CD4-positive, alpha-beta T cell treated with Interleukin-1 beta for 1 hour (primary cell): ENCODE data around the gene SPG11.
"Not testable (repeated sequence)": the region's sequence is repeated elsewhere in the genome, so short reads cannot be mapped to it uniquely, and the experiment has no call there.

ENCODE experiments used
- DNase-seq, 2 donors: peaks; one replicate each; pipeline ENCODE4 v3.0.0-alpha.2; 2020 to 2022

Gene SPG11

GRCh38 chr15:44673639-44674038 lies 10.2 kb upstream of the SPG11 start:
- no peak for DNase-seq

- DNase-seq = no peak
These were observed 6.9 kb upstream of the SPG11 start for GRCh38 chr15:44670087-44670950.

- no peak for DNase-seq
These were observed 5.5 kb upstream of the SPG11 start for GRCh38 chr15:44668921-44669320.

GRCh38 chr15:44667039-44667360 lies 3.5 kb upstream of the SPG11 start:
- DNase-seq = no peak

- peak in 1 of 2 donors; percentile 56 for DNase-seq
These were observed 3.0 kb upstream of the SPG11 start for GRCh38 chr15:44666210-44667038.

GRCh38 chr15:44662478-44663409 lies 718 bp downstream of the SPG11 start:
- DNase-seq = peak; percentile 87 to 88

GRCh38 chr15:44661576-44661975 lies 1.9 kb downstream of the SPG11 start:
- no peak for DNase-seq

GRCh38 chr15:44659056-44659455 lies 4.4 kb downstream of the SPG11 start:
- DNase-seq = no peak

- no peak for DNase-seq
These were observed 6.1 kb downstream of the SPG11 start for GRCh38 chr15:44657378-44657777.

- DNase-seq = no peak
These were observed 6.5 kb downstream of the SPG11 start for GRCh38 chr15:44656913-44657312.

- DNase-seq = no peak
These were observed 7.2 kb downstream of the SPG11 start for GRCh38 chr15:44656298-44656697.

- DNase-seq = no peak
These were observed 8.6 kb downstream of the SPG11 start for GRCh38 chr15:44654858-44655257.

- DNase-seq = no peak
These were observed 15.8 kb downstream of the SPG11 start for GRCh38 chr15:44647637-44648036.

GRCh38 chr15:44647036-44647435 lies 16.4 kb downstream of the SPG11 start:
- DNase-seq = no peak

- DNase-seq = no peak
These were observed 17.0 kb downstream of the SPG11 start for GRCh38 chr15:44646460-44646859.

- DNase-seq = no peak
These were observed 21.8 kb downstream of the SPG11 start for GRCh38 chr15:44641651-44642050.

GRCh38 chr15:44636976-44637375 lies 26.5 kb downstream of the SPG11 start:
- no peak for DNase-seq

GRCh38 chr15:44633603-44634002 lies 29.9 kb downstream of the SPG11 start:
- no peak for DNase-seq

- not testable (repeated sequence) for DNase-seq
These were observed 38.2 kb downstream of the SPG11 start for GRCh38 chr15:44625286-44625685.

GRCh38 chr15:44623178-44623577 lies 40.3 kb downstream of the SPG11 start:
- no peak for DNase-seq

- DNase-seq = no peak
These were observed 43.4 kb downstream of the SPG11 start for GRCh38 chr15:44620081-44620480.

- no peak for DNase-seq
These were observed 46.5 kb downstream of the SPG11 start for GRCh38 chr15:44616974-44617373.

GRCh38 chr15:44606740-44607139 lies 56.7 kb downstream of the SPG11 start:
- no peak for DNase-seq
